WTC11 (cell line): ENCODE data around the gene BCL2A1.

ENCODE experiments used
- CREB1 ChIP-seq: sonication (generic); formaldehyde crosslinking; IDR thresholded peaks from 2 replicates; pipeline ENCODE4 v1.8.0; 2023; ENCODE audit warnings: mild to moderate bottlenecking, missing genetic modification reagents
- JUN ChIP-seq: sonication (generic); formaldehyde crosslinking; IDR thresholded peaks from 2 replicates; pipeline ENCODE4 v1.8.0; 2023; ENCODE audit warnings: mild to moderate bottlenecking, missing genetic modification reagents
- NR2C2 ChIP-seq: sonication (generic); formaldehyde crosslinking; IDR thresholded peaks from 2 replicates; pipeline ENCODE4 v1.8.0; 2022; ENCODE audit warnings: mild to moderate bottlenecking, missing genetic modification reagents
- TEAD1 ChIP-seq: sonication (generic); formaldehyde crosslinking; IDR thresholded peaks from 2 replicates; pipeline ENCODE4 v1.8.0; 2022; ENCODE audit warnings: mild to moderate bottlenecking, missing genetic modification reagents
- TF ChIP-seq, protein P1 (sequence below): fragments of 200-600 bp; IDR thresholded peaks from 2 replicates; pipeline ENCODE4 v1.8.0; 2022; ENCODE audit warnings: antibody characterized with exemption
- TF ChIP-seq, protein P2 (sequence below): sonication (generic); formaldehyde crosslinking; conservative IDR thresholded peaks from 2 replicates; pipeline ENCODE4 v1.8.1; 2022; ENCODE audit warnings: mild to moderate bottlenecking, missing genetic modification reagents
- TF ChIP-seq, protein P3 (sequence below): sonication (generic); formaldehyde crosslinking; IDR thresholded peaks from 2 replicates; pipeline ENCODE4 v1.8.1; 2023; ENCODE audit warnings: mild to moderate bottlenecking, missing genetic modification reagents, moderate library complexity
- TF ChIP-seq, protein P4 (sequence below): sonication (generic); formaldehyde crosslinking; IDR thresholded peaks from 2 replicates; pipeline ENCODE4 v1.8.1; 2022; ENCODE audit warnings: mild to moderate bottlenecking, moderate library complexity, missing genetic modification reagents

DNA sequence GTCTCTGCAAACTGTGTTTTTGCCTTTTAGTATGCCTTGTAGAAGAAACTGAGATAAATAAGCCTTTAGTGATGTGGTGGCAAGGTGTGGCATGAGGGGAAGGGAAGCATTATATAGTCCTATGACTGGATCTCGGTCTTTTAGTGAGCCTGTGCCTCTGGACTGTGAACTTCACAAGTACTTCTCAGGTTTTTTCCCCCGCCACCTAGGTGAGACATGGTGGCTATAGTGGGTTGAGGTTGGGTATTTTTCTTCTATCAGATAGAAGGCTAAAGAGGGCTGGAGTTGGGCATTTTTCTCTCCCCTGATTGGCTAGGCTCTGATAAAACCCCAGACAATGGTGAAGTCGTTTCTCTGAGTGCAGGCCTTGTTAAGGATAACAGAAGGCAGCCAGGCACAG, 49.7 kb upstream of the BCL2A1 start:
- TF ChIP-seq, protein P1, sequence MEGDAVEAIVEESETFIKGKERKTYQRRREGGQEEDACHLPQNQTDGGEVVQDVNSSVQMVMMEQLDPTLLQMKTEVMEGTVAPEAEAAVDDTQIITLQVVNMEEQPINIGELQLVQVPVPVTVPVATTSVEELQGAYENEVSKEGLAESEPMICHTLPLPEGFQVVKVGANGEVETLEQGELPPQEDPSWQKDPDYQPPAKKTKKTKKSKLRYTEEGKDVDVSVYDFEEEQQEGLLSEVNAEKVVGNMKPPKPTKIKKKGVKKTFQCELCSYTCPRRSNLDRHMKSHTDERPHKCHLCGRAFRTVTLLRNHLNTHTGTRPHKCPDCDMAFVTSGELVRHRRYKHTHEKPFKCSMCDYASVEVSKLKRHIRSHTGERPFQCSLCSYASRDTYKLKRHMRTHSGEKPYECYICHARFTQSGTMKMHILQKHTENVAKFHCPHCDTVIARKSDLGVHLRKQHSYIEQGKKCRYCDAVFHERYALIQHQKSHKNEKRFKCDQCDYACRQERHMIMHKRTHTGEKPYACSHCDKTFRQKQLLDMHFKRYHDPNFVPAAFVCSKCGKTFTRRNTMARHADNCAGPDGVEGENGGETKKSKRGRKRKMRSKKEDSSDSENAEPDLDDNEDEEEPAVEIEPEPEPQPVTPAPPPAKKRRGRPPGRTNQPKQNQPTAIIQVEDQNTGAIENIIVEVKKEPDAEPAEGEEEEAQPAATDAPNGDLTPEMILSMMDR = no peak
- no peak for TF ChIP-seq NR2C2 (CRISPR knock-in tag)
- TF ChIP-seq JUN (CRISPR knock-in tag) = no peak
- no peak for TF ChIP-seq CREB1 (CRISPR knock-in tag)
- TF ChIP-seq, protein P2, sequence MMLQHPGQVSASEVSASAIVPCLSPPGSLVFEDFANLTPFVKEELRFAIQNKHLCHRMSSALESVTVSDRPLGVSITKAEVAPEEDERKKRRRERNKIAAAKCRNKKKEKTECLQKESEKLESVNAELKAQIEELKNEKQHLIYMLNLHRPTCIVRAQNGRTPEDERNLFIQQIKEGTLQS (CRISPR knock-in tag) = no peak
- TF ChIP-seq, protein P3, sequence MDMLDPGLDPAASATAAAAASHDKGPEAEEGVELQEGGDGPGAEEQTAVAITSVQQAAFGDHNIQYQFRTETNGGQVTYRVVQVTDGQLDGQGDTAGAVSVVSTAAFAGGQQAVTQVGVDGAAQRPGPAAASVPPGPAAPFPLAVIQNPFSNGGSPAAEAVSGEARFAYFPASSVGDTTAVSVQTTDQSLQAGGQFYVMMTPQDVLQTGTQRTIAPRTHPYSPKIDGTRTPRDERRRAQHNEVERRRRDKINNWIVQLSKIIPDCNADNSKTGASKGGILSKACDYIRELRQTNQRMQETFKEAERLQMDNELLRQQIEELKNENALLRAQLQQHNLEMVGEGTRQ = no peak
- TF ChIP-seq TEAD1 (CRISPR knock-in tag) = no peak
- TF ChIP-seq, protein P4, sequence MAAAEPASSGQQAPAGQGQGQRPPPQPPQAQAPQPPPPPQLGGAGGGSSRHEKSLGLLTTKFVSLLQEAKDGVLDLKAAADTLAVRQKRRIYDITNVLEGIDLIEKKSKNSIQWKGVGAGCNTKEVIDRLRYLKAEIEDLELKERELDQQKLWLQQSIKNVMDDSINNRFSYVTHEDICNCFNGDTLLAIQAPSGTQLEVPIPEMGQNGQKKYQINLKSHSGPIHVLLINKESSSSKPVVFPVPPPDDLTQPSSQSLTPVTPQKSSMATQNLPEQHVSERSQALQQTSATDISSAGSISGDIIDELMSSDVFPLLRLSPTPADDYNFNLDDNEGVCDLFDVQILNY (CRISPR knock-in tag) = no peak
